ENCODE data around the gene GALNS. TPM values are rescaled to one million over a fixed set of nuclear protein-coding genes. Genes with fewer than 3 reads are reported as not detected.
A peak's percentile ranks its signal among the peaks of the same experiment; 100 is the strongest.

Gene GALNS
- total and polyA plus RNA-seq, 11 donors, result 10.7 to 22.7 (median 14.1) TPM

GRCh38 chr16:88871730-88872416 is 15.1 kb upstream of the GALNS start:
- peaks cover 0 to 12% (median 2%) of the 10 kb centered on the region in 9 donors for H3K36me3 ChIP-seq
- no peak for ATAC-seq
- H3K27ac ChIP-seq, result peak overlapping the region in 1 of 12 donors; percentile 37
- H3K27me3 ChIP-seq, result peaks cover 0 to 13% (median 0%) of the 10 kb centered on the region in 9 donors
- peaks cover 0 to 21% (median 5%) of the 10 kb centered on the region in 12 donors for H3K4me1 ChIP-seq
- peak overlapping the region in 1 of 12 donors; percentile 37 for H3K4me3 ChIP-seq
- H3K9me3 ChIP-seq, result no peaks in the 10 kb centered on the region
- TF ChIP-seq CTCF (IDR thresholded peaks at IDR 0.05) (no peak), POLR2A (IDR thresholded peaks at IDR 0.05) (no peak)
- 69 to 80% (median 78%) methylated on average over 13 to 21 of the region's 21 CpGs for WGBS, 4 donors
- no peak for DNase-seq
- intact Hi-C loops (cut with DNase I), result no loop called here

GRCh38 chr16:88871349-88871702 is 14.6 kb upstream of the GALNS start:
- H3K9me3 ChIP-seq, result no peaks in the 10 kb centered on the region
- H3K4me1 ChIP-seq, result peaks cover 0 to 21% (median 5%) of the 10 kb centered on the region in 12 donors
- DNase-seq (no peak), ATAC-seq (no peak)
- intact Hi-C loops (cut with DNase I), result no loop called here
- 20 to 33% (median 28%) methylated on average over 5 to 8 of the region's 8 CpGs for WGBS, 4 donors
- peak overlapping the region in 2 of 12 donors; percentile 28 to 37 for H3K27ac ChIP-seq
- peaks cover 0 to 13% (median 0%) of the 10 kb centered on the region in 9 donors for H3K27me3 ChIP-seq
- TF ChIP-seq CTCF (IDR thresholded peaks at IDR 0.05) (no peak), POLR2A (IDR thresholded peaks at IDR 0.05) (no peak)
- H3K36me3 ChIP-seq, result peaks cover 0 to 6% (median 0%) of the 10 kb centered on the region in 9 donors
- H3K4me3 ChIP-seq, result peak overlapping the region in 8 of 12 donors; percentile 23 to 50 (median 36)

GRCh38 chr16:88870608-88871348 is 14.0 kb upstream of the GALNS start:
- ATAC-seq, result peak in 2 of 4 donors; percentile 27
- Histone ChIP-seq H3K4me3 (peak overlapping the region in 10 of 12 donors; percentile 10 to 50 (median 36)), H3K27ac (peak overlapping the region in 3 of 12 donors; percentile 19 to 37 (median 28)), H3K27me3 (peaks cover 0 to 13% (median 0%) of the 10 kb centered on the region in 9 donors), H3K4me1 (peaks cover 0 to 21% (median 5%) of the 10 kb centered on the region in 12 donors), H3K36me3 (peaks cover 0 to under 1% (median 0%) of the 10 kb centered on the region in 9 donors), H3K9me3 (no peaks in the 10 kb centered on the region)
- TF ChIP-seq POLR2A (IDR thresholded peaks at IDR 0.05), result no peak
- TF ChIP-seq CTCF (IDR thresholded peaks at IDR 0.05), result no peak
- peak in 1 of 5 donors; percentile 52 for DNase-seq
- intact Hi-C loops (cut with DNase I), result no loop called here
- 39 to 49% (median 45%) methylated on average over 27 to 37 of the region's 37 CpGs for WGBS, 4 donors

GRCh38 chr16:88869673-88869980 is 12.9 kb upstream of the GALNS start:
- Histone ChIP-seq H3K9me3 (no peaks in the 10 kb centered on the region), H3K4me3 (no peak overlapping the region), H3K36me3 (no peaks in the 10 kb centered on the region), H3K27me3 (peaks cover 0 to 13% (median 0%) of the 10 kb centered on the region in 9 donors), H3K4me1 (peaks cover 0 to 21% (median 5%) of the 10 kb centered on the region in 12 donors), H3K27ac (peak overlapping the region in 6 of 12 donors; percentile 29 to 69 (median 64))
- TF ChIP-seq CTCF (IDR thresholded peaks at IDR 0.05) (no peak), POLR2A (IDR thresholded peaks at IDR 0.05) (no peak)
- intact Hi-C loops (cut with DNase I), result loop anchor here in 2 of 10 donors (10.0 kb wide), 2 partner anchors 55 to 125 kb away; partner anchors contain the start of gene APRT (in 1 of the 2)
- DNase-seq (peak in 4 of 5 donors; percentile 44 to 88 (median 67)), ATAC-seq (peak; percentile 87 to 94 (median 92))
- WGBS, 4 donors, result 62 to 70% (median 68%) methylated on average over 8 to 9 of the region's 9 CpGs

All from heart left ventricle (tissue), 16 donors.